Stimulated activated CD8-positive, alpha-beta memory T cell treated with anti-CD3 and anti-CD28 coated beads, Interleukin-2, amount 100 ng/mL, for 1 hour (primary cell): ENCODE results near the gene BEST1.
"Not testable (repeated sequence)": the region's sequence is repeated elsewhere in the genome, so short reads cannot be mapped to it uniquely, and the experiment has no call there.

ENCODE experiments used
- DNase-seq, 2 donors: peaks; one replicate each; pipeline ENCODE4 v3.0.0-alpha.2; 2020; ENCODE audit warnings: low read depth in 2 of 2

BEST1 gene

GRCh38 chr11:61948505-61948904, 1.6 kb upstream of the BEST1 start:
- DNase-seq: no peak

GRCh38 chr11:61949169-61950034, 749 bp upstream of the BEST1 start:
- DNase-seq: no peak

- no peak for DNase-seq
Measured at GRCh38 chr11:61951484-61952135, 1.5 kb downstream of the BEST1 start.

DNA sequence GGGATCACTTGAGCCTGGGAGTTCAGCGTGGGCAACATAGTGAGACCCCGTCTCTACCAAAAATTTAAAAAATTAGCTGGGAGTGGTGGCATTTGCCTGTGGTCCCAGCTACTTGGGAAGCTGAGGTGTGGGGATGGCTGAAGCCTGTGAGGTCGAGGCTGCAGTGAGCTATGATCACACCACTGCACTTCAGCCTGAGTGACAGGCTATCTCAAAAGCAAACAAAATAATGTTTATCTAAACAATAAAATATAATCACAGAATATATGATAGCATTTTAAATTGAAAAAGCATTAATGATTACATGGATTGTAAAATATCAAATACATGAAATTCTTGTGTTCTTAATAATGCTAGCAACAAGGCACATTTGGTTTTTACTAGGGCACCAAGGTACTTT, 2.7 kb downstream of the BEST1 start:
- no peak for DNase-seq

GRCh38 chr11:61953632-61954031, 3.5 kb downstream of the BEST1 start:
- DNase-seq: not testable (repeated sequence)

DNA sequence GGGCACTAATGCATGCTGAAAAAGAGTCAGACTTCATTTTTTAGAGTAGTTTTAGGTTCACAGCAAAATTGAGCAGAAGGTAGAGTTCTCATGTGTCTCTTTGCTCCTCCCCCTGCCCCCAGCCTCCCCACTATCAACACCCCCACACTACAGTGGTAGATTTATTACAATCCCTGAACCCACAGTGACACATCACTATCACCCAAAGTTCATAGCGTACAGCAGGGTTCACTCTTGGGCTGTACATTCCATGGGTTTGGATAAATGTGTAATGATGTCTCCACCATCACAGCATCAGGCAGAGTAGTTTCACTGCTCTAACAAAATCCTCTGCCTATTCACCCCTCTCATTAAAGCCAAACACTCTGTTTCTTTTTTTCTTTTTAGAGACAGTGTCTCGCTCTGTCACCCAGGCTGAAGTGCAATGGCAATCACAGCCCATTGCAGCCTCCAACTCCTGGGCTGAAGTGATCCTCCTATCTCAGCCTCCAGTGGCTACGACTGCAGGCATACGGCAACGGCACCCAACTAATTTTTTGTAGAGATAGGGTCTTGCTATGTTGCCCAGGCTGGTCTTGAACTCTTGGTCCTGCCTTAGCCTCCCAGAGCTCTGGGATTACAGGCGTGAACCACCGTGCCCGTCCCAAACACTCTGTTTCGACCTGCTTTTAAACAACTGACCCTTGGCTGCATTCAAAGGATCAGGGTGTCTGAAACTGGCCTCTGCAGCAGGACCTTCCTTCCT, 4.1 kb downstream of the BEST1 start:
- DNase-seq: no peak

GRCh38 chr11:61954851-61955421, 4.8 kb downstream of the BEST1 start:
- DNase-seq: no peak

GRCh38 chr11:61955422-61956135, 5.4 kb downstream of the BEST1 start:
- no peak for DNase-seq

GRCh38 chr11:61956191-61957020, 6.3 kb downstream of the BEST1 start:
- DNase-seq: no peak

DNA sequence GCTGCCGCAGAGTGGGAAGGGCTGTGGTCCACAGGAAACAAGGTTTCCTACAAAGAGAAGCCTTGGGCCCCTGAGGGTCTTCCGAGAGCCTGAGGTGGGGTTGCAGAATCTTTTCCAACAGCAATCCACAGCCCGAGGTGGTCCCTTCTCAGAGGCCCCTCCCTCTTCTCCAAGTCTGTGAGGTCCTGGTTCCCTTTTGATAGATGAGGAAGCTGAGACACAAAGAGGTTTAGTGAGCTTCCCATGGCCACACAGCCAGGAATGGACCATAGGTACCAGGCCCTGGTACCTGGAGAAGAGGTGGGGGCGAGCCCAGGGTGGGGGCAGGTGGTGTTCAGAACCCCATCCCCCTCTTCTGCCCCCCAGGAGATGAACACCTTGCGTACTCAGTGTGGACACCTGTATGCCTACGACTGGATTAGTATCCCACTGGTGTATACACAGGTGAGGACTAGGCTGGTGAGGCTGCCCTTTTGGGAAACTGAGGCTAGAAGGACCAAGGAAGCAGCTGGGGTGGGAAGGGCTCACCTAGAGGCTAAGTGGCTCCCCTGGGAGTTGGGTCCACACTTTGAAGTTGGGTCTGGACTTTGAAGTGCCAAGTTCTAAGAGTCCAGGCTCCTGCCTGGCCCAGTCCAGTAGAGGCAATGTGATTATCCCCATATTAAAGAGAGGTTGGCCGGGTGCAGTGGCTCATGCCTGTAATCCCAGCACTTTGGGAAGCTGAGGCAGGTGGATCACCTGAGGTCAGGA, 7.0 kb downstream of the BEST1 start:
- DNase-seq: no peak

DNA sequence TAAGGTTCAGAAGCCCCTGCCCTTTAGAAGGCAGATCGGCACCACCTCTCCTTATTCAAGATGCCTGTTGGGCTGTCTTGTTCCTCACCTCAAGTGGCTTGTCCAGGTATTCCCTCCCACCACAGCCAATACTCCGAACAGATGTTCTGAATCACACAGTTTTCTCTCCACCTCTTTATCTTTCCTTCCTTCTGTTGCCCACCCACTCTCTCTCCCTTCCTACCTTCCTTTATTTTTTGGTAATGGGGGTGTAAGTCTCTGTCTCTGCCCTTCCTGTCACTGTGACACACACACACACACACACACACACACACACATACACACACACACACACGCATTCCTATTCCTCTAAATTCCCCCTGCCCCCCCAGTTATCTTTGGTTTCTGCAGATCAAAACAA, 8.4 kb downstream of the BEST1 start:
- DNase-seq: no peak

GRCh38 chr11:61959114-61959513, 9.0 kb downstream of the BEST1 start:
- no peak for DNase-seq

GRCh38 chr11:61959678-61960077, 9.5 kb downstream of the BEST1 start:
- DNase-seq: no peak

DNA sequence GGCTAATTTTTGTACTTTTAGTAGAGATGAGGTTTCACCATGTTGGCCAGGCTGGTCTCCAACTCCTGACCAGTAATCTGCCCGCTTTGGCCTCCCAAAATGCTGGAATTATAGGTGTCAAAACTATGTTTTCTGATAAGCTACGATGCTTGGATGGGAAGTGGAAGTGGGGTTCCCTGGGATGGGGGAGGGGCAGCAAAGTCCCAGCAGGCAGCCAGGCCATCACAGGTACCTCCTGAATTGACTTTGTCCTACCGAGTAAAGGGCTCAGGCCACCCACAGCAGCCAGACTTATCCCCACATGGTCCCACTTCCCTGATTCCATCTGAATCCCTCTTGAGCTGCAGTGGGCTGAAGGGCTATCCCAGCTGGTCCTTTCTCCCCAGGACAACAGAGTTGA, 10.4 kb downstream of the BEST1 start:
- no peak for DNase-seq

DNA sequence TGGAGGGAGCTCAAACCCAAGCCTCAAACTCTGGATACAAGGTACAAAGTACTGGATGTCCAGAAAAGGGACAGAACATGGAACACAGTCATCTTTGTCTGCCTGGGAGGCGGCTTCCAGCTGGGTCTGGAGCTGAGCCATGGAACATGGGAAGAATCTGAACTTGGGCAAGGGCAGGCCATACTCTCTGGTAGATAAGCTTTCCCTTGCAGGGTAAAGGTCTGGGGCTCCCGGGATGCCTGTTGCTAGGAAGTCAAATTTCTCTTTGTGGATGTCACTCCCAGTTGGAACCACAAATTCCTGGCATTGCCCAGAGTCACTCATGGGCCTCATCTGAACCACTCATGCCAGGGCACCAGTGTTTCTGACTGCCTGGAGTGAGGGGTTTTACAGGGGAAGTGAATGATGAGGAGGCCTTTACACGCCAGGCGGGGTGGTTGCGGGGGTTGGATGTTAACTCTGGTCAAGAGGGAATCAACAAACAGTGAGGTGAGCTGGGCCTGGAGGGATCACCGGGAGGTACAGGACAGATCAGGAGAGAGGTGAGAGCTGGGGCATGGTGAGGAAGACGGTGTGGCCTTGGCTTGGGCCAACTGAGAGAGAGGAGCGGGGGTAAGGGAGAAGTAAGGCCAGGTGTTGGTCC, 11.5 kb downstream of the BEST1 start:
- DNase-seq: no peak

GRCh38 chr11:61962213-61963015, 12.3 kb downstream of the BEST1 start:
- DNase-seq: no peak

GRCh38 chr11:61963016-61963281, 12.8 kb downstream of the BEST1 start:
- no peak for DNase-seq

GRCh38 chr11:61963282-61964057, 13.3 kb downstream of the BEST1 start:
- no peak for DNase-seq
